ENCODE results near the gene SLC6A9.

SLC6A9 gene

DNA sequence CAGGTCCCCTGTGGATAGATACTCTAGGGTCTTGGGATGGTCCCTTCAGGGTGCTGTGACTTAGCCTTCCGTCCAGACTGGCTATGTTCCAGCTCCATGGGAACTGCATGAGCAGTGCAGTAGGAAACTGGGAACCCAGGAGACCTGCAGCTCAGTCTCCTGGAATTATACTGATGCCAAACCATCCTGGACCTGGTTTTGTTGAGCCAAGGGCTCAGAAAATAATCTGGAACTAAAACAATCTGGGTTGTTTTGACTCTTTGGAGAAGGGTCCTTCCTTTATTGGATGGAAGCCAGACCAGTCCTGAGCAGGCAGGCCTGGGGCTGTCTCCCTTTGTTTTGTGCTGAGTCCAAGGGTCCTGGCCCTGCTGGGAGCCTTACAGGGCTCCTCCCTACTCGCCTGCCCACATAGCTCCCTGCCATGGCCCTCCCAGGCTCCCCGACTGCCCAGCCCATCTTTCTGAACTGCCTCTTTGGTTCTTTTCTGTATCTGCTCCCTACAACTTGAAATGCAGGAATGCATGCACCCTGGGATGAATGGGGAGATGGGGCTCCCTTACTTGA lies 83.3 kb downstream of the SLC6A9 start:
- peaks cover 59% of the 10 kb centered on the region for H3K4me1 Mint-ChIP-seq
- peak overlapping the region; percentile 91 to 92 for H3K27ac Mint-ChIP-seq
- no peaks in the 10 kb centered on the region for H3K27me3 Mint-ChIP-seq
- H3K4me3 Mint-ChIP-seq, result peak overlapping the region; percentile 91 to 98
- no peaks in the 10 kb centered on the region for H3K9me3 Mint-ChIP-seq
- ATAC-seq (no peak), DNase-seq (no peak)

DNA sequence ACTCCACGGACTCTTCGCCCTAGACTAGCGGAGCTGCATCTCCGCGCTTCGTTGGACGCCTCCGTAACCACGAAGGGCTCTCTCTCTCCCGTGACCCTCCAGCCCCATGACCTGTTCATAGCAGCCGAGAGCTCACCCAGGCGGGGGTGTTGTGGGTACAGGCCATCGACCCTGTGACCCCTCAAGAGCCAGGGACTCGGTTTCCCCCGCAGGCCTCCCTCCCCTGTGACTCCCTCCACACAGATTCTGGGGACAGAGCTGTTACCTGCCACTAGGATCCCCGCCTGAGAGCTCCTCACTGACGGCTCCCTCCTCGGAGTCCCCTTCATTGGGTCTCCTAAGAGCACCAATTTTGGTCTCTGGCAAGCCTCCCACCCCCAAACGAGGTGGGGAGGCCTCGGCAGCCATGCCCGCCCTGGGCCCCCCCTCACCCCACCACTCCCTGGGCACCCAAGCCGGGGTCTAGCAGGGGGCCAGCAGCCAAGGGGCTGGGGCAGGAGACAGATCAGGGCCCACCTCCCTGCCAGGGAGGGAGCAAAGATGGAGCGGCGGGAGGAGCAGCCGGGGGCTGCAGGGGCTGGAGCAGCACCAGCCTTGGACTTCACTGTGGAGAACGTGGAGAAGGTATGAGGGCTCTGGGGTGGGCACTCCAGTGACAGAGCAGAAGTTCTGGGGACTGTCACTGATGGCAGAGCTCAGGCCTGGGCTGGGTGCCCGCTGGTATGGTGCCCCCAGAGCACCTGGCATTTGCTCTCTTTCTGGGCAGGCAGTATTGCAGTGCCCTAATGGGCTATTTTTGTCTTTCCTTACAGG lies 84.0 kb downstream of the SLC6A9 start:
- no peaks in the 10 kb centered on the region for H3K27me3 Mint-ChIP-seq
- H3K27ac Mint-ChIP-seq, result peak overlapping the region; percentile 99
- ATAC-seq (peak; percentile 26), DNase-seq (no peak)
- peak overlapping the region; percentile 91 to 98 for H3K4me3 Mint-ChIP-seq
- H3K4me1 Mint-ChIP-seq, result peaks cover 59% of the 10 kb centered on the region
- no peaks in the 10 kb centered on the region for H3K9me3 Mint-ChIP-seq
